Loucy (cell line): ENCODE data around the gene SLC39A3.

Source experiments
- H2AFZ ChIP-seq: fragments of 200-600 bp; sonication (generic); 2 replicates; pipeline ENCODE4 v1.6.0; 2016; ENCODE audit warnings: antibody characterized with exemption, mild to moderate bottlenecking, low read length, moderate library complexity
- H3F3A ChIP-seq: fragments of 200-600 bp; 2 replicates; pipeline ENCODE4 v1.6.0; 2016; ENCODE audit warnings: antibody characterized with exemption, low read depth, mild to moderate bottlenecking
- H3K27me3 ChIP-seq: fragments of 200-600 bp; sonication (generic); 2 replicates; pipeline ENCODE4 v1.6.1; 2014; ENCODE audit warnings: low read length, mild to moderate bottlenecking; ENCODE audit not compliant: insufficient read depth, poor library complexity, severe bottlenecking
- H3K36me3 ChIP-seq: fragments of 200-600 bp; sonication (generic); 2 replicates; pipeline ENCODE4 v1.6.1; 2016; ENCODE audit warnings: low read length; ENCODE audit not compliant: insufficient read depth
- H3K4me1 ChIP-seq: fragments of 200-600 bp; sonication (generic); 2 replicates; pipeline ENCODE4 v1.5.1; 2014; ENCODE audit warnings: low read length, mild to moderate bottlenecking; ENCODE audit not compliant: insufficient read depth, poor library complexity, severe bottlenecking
- H3K4me2 ChIP-seq: fragments of 200-600 bp; sonication (generic); 2 replicates; pipeline ENCODE4 v1.6.0; 2014; ENCODE audit warnings: antibody characterized with exemption, low read length, low read depth, mild to moderate bottlenecking; ENCODE audit not compliant: poor library complexity, severe bottlenecking
- H3K4me3 ChIP-seq: fragments of 200-600 bp; sonication (generic); 2 replicates; pipeline ENCODE4 v1.5.1; 2014; ENCODE audit warnings: low read length, mild to moderate bottlenecking, mixed read lengths; ENCODE audit not compliant: poor library complexity, severe bottlenecking
- H3K79me2 ChIP-seq: fragments of 200-600 bp; sonication (generic); 2 replicates; pipeline ENCODE4 v1.6.1; 2014; ENCODE audit warnings: low read length; ENCODE audit not compliant: insufficient read depth
- H3K9ac ChIP-seq: fragments of 200-600 bp; sonication (generic); 2 replicates; pipeline ENCODE4 v1.6.0; 2014; ENCODE audit warnings: mild to moderate bottlenecking, low read depth, low read length, moderate library complexity; ENCODE audit not compliant: poor library complexity, severe bottlenecking
- H3K9me2 ChIP-seq: fragments of 200-600 bp; sonication (generic); replicated peaks from 2 replicates; pipeline ENCODE4 v1.6.1; 2016; ENCODE audit warnings: low read depth, low read length, mixed read lengths
- H3K9me3 ChIP-seq: fragments of 200-600 bp; sonication (generic); 2 replicates; pipeline ENCODE4 v1.6.1; 2014; ENCODE audit warnings: mild to moderate bottlenecking, antibody characterized with exemption, low read length, low read depth; ENCODE audit not compliant: insufficient read depth
- H4K20me1 ChIP-seq: fragments of 200-600 bp; sonication (generic); 2 replicates; pipeline ENCODE4 v1.6.0; 2014; ENCODE audit warnings: antibody characterized with exemption, low read length, mild to moderate bottlenecking; ENCODE audit not compliant: insufficient read depth, poor library complexity, severe bottlenecking
- CTCF ChIP-seq: fragments of 200-600 bp; sonication (generic); conservative IDR thresholded peaks from 2 replicates; pipeline ENCODE4 v1.5.1; 2014; ENCODE audit warnings: mild to moderate bottlenecking, antibody characterized with exemption, low read length
- EZH2phosphoT487 ChIP-seq: fragments of 200-600 bp; IDR thresholded peaks from 2 replicates; pipeline ENCODE4 v1.6.1; 2018; ENCODE audit warnings: antibody characterized with exemption, mild to moderate bottlenecking, moderate library complexity, borderline replicate concordance

Gene SLC39A3

GRCh38 chr19:2711875-2712205, 28.0 kb downstream of the SLC39A3 start:
- Histone ChIP-seq H3K9me3 (peaks cover 5% of the 10 kb centered on the region; the same call in 1 of the 2 replicates), H3K27me3 (no peaks in the 10 kb centered on the region), H3K9me2 (no peaks in the 10 kb centered on the region), H3K79me2 (no peaks in the 10 kb centered on the region), H3K4me3 (no peak overlapping the region), H3F3A (no peaks in the 10 kb centered on the region), H3K9ac (no peak overlapping the region), H2AFZ (no peak overlapping the region), H3K4me2 (no peak overlapping the region), H3K36me3 (no peaks in the 10 kb centered on the region), H4K20me1 (no peaks in the 10 kb centered on the region), H3K4me1 (no peaks in the 10 kb centered on the region)
- TF ChIP-seq EZH2phosphoT487, result no peak

GRCh38 chr19:2711172-2711874, 28.5 kb downstream of the SLC39A3 start:
- no peaks in the 10 kb centered on the region for H3K79me2 ChIP-seq
- H3K36me3 ChIP-seq, result no peaks in the 10 kb centered on the region
- no peaks in the 10 kb centered on the region for H3K9me2 ChIP-seq
- no peaks in the 10 kb centered on the region for H3K27me3 ChIP-seq
- H2AFZ ChIP-seq, result no peak overlapping the region
- no peaks in the 10 kb centered on the region for H4K20me1 ChIP-seq
- no peak overlapping the region for H3K4me2 ChIP-seq
- no peak overlapping the region for H3K9ac ChIP-seq
- no peaks in the 10 kb centered on the region for H3F3A ChIP-seq
- H3K4me3 ChIP-seq, result no peak overlapping the region
- H3K9me3 ChIP-seq, result peaks cover 5% of the 10 kb centered on the region; the same call in 1 of the 2 replicates
- no peaks in the 10 kb centered on the region for H3K4me1 ChIP-seq
- TF ChIP-seq CTCF, result no peak
- TF ChIP-seq EZH2phosphoT487, result no peak

GRCh38 chr19:2706251-2706650, 33.6 kb downstream of the SLC39A3 start:
- TF ChIP-seq EZH2phosphoT487 (no peak), CTCF (no peak)
- H3K4me1 ChIP-seq, result peaks cover 6% of the 10 kb centered on the region

GRCh38 chr19:2703691-2704216, 36.1 kb downstream of the SLC39A3 start:
- H3K4me1 ChIP-seq, result peaks cover 6% of the 10 kb centered on the region
- no peaks in the 10 kb centered on the region for H3K9me3 ChIP-seq
- no peak for TF ChIP-seq CTCF
- TF ChIP-seq EZH2phosphoT487, result no peak
- no peaks in the 10 kb centered on the region for H3K9me2 ChIP-seq
- no peaks in the 10 kb centered on the region for H3K36me3 ChIP-seq
- H3K4me3 ChIP-seq, result no peak overlapping the region
- no peaks in the 10 kb centered on the region for H3K79me2 ChIP-seq
- no peaks in the 10 kb centered on the region; the same call in 1 of the 2 replicates for H3F3A ChIP-seq
- no peaks in the 10 kb centered on the region for H4K20me1 ChIP-seq
- H3K9ac ChIP-seq, result no peak overlapping the region
- no peak overlapping the region for H3K4me2 ChIP-seq
- peaks cover 4% of the 10 kb centered on the region for H3K27me3 ChIP-seq
- no peak overlapping the region for H2AFZ ChIP-seq

More at GRCh38 chr19:2706251-2706650, 33.6 kb downstream of the SLC39A3 start:
- Histone ChIP-seq H3K9me2 (no peaks in the 10 kb centered on the region), H3K27me3 (peaks cover 4% of the 10 kb centered on the region), H3K79me2 (no peaks in the 10 kb centered on the region), H3K36me3 (no peaks in the 10 kb centered on the region), H4K20me1 (no peaks in the 10 kb centered on the region), H3K9me3 (no peaks in the 10 kb centered on the region), H3K4me2 (no peak overlapping the region), H2AFZ (no peak overlapping the region), H3F3A (no peaks in the 10 kb centered on the region), H3K9ac (no peak overlapping the region), H3K4me3 (no peak overlapping the region)
